Hepatic stellate cell (primary cell): ENCODE results near the gene TRIM50.
"Not testable (repeated sequence)": the region's sequence is repeated elsewhere in the genome, so short reads cannot be mapped to it uniquely, and the experiment has no call there.

Experiments used
- DNase-seq: peaks from one replicate; pipeline ENCODE4 v3.0.0; 2011; ENCODE audit warnings: low spot score

Gene TRIM50

DNA sequence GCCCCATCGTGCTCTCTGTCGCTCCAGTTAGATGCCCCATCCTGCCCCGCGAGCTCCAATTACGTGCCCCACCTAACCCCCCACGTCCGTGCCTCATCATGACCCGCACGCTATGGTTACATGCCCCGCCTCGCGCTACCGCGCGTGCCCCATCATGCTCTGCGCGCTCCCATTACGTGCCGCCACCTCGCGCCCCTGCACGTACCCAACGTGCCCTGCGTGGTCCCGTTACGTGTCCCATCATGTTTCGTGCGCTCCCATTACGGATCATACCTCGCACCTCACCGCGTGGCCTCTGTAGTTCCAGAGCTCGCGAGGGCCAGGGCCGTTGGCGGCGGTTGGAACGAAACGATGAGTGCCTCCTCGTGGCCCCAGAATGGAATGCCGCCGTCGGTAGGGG is at the start of gene TRIM50, which contains the start of gene FKBP6:
Gene TRIM50, minus strand, starts transcription at position 161 of the 400 bp plus-strand sequence. CDS start 3,295 bp downstream, outside the sequence.
Gene FKBP6, plus strand, starts transcription at position 240 of the 400 bp plus-strand sequence. CDS start 268 bp downstream, outside the sequence.
- not testable (repeated sequence) for DNase-seq

DNA sequence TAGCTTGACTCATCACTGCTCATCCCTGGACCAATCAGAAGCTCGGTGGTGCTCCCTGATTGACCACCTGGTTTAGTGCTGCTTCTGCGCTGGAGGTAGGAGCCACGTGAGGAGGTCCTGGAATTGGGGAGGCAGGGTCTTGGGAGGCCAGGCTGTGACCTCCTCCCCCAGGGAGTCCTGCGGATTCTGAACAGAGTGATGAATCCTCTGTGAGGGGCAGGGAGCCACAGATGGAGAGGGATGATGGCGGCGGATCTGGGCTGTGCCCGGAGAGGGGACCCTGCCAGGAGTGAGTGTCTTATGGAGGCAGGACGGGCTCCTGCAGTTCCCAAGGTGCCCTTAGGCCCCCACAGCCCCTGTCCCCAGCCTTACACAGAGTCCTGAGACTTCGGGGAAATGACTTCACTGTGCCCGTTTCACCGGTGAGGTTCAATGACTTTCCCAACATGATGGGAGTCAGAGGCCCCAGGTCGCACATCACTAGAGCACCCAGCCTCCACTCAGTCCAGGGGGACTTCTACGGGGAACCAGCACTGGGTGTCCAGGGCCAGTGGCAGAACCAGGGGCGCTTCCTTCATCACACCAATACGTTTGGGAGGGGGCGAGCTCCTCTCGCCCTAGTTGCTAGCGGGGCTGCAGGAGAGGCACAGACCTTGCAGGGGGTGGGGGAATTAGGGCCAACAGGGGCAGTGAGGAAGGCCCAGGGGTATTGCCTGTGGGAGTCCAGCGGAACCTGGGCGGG is 49.0 kb upstream of the TRIM50 start:
- DNase-seq: no peak

DNA sequence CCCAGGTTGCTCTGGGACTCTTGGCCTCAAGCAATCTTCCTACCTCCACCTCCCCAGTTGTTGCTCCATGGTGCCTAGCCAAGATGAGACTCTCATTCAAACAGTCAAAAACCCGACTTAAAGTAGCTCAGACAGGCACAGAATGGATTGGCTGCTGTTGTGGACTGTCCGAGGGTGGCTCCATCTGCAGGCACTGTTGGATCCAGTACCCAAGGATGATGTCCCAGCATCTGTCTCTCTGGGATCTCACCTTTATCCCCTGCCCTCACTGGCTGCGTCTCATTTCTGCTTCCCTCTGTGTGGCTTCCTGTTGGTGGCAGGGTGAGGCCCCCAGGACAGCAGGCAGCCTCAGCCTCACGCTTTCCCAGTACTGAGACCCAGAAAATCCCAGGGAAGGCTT is 48.4 kb upstream of the TRIM50 start:
- DNase-seq: not testable (repeated sequence)

DNA sequence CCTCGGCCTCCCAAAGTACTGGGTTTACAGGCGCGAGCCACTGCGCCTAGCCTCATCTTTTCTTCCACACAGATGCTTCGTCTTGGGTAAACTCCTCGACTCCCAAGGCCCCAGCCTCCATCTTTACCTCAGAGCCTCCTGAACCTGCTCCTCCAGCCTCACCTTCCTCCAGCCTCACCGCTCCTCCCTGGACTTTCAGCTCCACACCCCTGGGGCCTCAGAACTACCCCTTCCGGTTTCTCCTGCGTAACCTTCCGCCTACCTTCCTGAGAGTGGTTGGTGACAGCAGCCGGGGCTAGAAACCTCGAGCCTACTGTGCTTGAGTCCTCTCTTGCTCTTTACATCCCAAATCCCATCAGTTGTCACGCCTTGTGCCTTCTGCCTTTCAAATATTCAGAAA is 45.9 kb upstream of the TRIM50 start:
- no peak for DNase-seq

DNA sequence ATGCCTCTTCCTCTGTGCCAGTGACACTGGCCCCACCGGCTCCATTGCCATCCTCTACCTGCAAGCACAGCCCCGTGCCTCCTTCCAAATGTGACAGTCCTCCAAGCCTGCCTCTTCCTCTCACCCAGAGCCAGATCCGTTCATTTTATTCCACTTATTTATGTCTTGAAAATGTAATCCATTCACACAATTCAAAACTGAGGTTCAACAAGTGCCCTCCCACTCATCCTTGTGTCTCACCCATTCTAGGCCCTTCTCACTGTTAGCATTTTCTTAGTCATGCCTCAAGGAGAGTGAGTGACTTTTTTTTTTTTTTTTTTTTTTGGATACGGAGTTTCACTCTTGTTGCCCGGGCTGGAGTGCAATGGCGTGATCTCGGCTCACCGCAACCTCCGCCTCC is 41.7 kb upstream of the TRIM50 start:
- DNase-seq: no peak

DNA sequence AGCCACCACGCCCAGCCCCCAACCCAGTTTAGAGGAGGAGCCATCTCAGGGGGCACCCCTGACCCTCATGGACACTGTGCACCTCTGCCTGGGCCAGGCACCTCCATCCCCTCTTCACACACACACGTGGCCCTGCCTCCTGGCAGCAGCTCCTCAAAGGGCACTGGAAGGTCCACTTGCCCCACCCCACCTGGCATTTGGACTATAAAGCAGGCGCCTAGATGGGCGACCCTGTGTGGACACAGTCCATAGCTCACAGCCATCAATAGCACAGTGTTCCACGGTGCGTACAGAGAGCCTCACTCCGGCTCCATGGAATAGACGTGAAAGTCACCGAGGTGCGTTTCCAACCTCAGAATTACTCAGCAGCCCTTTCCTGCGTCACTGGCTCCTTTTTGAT is 41.1 kb upstream of the TRIM50 start:
- no peak for DNase-seq

DNA sequence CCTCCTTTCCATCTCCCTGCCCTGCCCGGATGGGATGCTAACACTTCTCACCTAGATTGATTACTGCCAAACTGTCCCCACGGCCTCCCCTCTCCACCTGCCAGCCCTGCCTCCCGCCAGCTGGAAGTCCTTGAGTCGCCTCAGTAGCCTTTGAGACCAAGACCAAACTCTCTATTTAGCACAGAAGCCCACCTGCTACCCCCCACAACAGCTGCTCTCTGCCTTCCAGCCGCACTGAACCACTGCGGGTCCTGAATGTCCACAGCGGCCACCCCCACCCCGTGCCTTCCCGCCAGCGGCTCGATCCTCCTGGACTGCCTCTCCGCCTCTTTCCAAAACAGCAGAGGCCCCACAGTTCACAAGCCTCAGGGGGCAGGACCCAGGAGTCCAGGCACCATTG is 39.1 kb upstream of the TRIM50 start:
- no peak for DNase-seq

DNA sequence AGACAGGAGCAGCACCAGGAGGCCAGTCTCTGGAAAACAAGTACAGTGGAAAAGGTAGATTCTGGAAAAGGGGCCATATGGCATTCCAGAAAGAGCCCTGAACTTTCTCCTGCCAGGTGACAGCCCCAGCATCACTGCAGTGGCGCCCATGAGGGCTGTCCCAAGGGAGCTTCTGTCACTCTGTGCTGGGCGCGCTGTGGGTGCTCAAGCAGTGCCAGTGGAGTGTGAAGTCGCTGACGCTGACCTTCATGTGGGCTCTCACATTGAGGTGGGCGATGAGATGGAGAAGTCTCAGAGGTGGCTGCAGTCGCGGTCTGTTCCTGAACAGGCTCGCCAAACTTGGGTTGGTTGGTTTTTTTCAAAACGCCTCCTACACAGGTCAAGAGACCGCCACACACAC is 38.2 kb upstream of the TRIM50 start:
- no peak for DNase-seq

DNA sequence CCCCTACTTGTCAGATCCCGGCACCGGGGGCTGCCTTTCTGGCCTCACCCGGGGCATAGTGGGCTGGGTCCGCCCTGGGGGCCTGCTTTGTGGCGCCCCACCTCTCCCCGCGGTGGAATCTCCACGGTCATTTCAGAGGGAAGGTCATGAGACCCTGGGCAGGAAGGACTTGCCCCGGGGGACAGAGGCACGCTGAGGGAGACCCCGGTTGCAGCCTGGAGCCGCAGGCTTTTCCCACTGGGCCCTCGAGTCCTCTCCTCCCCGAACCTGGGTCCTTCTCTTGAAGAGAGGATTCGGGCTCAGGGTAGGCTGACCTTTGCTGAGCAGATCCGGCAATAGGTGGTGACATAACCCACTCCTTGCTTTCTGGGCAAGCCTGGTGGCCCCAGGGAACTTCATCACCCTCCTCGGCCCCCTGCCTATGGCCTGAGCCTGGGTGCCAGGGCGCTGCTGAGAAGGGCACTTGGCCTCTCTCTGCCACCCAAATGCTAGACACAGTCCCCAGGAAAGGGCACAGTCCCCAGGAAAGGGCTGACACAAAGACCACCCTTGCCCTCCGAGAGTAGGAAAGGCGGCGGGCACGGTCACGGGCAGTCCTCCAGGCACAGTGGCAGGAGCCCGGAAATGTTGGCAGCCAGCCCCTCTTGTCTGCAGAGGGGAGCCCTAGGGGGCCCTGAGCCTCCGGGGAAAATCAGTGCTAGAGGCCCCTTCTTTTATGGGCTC is 36.3 kb upstream of the TRIM50 start:
- DNase-seq: no peak

DNA sequence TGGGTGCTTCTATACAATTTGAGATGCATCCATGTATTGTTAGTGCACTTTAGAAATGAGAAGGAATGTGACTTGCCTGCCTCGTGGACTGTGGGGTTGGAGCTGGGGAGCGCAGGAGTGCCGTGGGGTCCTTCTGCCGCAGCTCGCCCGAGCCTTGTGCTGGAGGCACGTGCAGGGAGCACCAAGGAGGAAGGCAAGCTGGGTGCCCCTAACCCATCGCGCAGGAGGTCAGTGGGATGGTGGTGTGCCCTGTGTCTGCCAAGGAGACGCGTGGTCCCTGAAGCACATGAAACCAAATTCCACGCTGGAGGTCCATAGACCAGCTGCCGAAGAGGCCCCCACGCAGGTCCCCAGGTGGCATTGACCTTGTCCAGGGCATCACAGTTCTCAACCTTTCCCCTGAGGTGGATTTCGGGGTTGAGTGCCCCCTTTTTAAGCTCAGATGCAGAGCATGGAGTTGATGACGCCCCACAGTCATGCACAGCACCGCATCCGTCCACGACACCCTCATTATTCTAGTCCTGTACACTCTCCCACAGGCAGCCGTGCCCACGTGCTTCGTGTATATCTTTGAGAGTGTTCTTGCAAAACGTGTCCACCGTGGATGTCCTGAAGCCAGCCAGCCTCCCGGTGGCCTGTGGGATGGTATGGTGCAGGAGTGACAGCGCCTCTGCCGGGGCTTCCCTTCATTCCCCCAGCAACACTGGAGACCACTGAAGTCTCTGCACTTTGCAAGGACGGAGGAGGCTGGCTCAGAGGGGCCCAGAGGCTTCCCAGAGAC is 35.5 kb upstream of the TRIM50 start:
- no peak for DNase-seq

DNA sequence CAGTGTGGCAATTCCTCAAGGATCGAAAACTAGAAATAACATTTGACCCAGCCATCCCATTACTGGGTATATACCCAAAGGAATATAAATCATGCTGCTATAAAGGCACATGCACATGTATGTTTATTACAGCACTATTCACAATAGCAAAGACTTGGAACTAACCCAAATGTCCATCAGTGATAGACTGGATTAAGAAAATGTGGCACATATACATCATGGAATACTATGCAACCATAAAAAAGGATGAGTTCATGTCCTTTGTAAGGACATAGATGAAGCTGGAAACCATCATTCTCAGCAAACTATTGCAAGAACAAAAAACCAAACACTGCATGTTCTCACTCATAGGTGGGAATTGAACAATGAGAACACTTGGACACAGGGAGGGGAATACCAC is 32.7 kb upstream of the TRIM50 start:
- DNase-seq: not testable (repeated sequence)

DNA sequence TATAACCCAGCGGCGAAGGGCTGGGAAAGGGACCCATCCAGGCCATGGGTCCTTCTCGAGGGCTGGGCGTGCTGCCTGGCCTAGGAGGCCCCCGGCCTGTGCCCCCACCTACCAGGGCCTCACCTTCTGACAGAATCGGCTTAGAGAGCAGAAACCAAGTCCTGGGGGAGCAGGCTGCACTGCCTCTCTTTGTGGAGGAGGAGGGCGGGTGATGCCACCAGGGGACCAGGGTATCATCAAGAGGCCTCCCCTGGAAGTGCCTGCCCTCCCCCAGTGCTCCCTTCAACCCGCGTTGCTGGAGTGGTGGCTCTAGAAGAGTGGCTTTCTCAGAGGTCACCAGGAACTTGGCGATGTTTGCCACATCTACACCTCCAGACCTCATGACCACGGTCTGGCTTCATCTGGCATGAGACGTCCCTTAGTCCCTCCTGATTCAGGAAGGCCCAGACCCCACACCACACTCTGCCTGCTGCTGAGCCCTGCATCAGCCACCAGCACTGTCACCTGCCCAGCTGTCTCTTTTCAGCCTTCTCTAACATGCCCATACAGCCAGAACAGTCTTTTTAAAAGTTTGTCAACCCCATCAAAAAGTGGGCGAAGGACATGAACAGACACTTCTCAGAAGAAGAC is 32.0 kb upstream of the TRIM50 start:
- no peak for DNase-seq

DNA sequence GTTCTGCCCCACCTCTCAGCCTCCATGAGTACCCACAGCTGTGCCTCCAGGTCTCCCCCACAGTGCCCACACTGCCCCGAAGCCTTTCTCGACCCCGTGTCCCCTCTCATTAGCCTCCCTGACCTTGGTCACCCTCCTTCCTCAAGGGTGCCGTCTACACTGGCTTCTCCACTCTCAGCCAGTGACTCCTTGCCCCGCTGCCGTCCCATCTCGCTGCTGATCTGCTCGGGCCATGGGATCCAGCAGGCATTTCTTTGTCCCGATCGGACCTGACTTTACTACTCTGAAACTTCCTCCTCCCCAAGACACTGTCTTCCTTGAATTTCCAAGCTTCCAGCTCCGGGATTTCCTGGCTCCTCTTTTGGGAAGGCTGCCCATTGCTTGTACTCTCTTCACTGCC is 31.4 kb upstream of the TRIM50 start:
- no peak for DNase-seq

DNA sequence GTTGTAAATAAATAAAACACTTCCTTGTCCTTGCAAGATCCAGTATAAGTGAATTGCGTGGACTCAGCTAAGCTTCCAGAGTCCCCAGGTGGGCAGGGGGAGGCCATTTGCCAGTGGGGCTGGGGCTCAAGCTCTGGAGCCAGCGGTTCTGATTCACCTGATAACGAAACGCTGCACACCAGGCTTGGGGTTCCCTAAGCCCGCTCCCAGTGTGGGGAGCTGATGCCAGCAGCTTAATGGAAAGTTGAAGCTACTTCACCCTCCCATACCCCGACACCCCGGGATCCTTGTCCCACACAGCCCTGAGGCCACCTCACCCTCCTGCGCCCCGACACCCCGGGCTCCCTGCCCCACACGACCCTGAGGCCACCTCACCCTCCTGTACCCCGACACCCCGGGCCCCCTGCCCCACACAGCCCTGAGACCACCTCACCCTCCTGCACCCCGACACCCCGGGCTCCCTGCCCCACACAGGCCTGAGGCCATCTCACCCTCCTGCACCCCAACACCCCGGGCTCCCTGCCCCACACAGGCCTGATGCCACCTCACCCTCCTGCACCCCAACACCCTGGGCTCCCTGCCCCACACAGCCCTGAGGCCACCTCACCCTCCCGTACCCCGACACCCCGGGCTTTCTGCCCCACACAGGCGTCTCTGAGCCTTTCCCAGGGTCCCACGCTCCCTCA is 30.9 kb upstream of the TRIM50 start:
- no peak for DNase-seq

DNA sequence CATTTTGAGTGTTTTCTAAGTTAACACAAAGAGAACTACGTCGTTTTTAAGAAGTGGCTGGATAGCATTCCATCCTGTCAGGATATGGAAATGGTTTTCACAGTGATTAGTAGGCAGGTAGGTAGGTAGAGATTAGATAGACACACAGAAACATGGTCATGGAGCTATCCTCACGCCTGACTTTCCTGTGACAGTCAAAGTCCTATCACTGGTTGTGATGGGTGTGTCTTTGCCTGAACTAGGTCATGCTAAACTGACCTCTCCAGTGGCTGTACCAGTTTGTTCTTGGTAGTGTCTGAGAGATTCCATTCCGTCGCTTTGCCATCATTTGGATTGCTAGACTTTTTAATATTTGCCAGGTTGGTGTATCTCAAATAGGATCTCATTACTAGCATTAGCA is 28.3 kb upstream of the TRIM50 start:
- DNase-seq: no peak

DNA sequence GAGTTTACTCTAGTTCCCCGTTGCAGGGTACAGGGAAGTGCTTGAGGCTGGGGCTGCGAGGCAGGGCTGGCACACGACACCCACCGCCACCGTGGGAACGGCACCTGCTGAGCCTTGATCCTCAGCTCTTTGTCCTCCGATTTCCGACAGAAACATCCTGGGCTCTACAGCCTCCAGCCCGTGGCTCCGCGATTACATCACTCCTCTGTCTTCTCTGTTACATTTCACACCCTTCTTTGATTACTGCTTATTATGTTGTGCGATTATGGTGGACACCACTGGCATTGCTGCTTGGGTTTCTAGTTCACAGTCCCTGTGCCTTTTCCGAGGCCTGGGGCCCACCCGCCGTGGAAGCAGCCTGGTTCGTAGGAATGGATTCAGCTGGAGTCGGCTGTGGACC is 26.9 kb upstream of the TRIM50 start:
- no peak for DNase-seq

DNA sequence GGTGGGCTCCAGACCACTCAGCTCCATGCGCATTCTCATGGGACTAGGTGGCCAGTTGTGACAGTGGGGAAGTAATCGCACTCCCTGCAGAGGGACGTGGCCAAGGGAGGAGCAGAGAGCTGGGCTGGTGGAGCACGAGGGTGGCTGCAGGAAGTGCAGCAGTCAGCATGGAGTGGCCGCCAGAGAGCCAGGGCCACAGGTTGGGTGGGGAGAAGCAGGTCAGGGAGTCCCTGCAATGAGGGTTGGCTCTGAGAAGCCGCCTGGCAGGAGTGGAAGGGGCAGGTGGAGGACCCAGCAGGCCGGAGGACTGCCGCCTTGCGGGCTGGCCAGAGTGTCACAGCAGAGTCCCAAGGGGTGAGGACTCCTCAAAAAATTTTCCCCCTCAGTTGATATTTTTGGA is 26.3 kb upstream of the TRIM50 start:
- no peak for DNase-seq

DNA sequence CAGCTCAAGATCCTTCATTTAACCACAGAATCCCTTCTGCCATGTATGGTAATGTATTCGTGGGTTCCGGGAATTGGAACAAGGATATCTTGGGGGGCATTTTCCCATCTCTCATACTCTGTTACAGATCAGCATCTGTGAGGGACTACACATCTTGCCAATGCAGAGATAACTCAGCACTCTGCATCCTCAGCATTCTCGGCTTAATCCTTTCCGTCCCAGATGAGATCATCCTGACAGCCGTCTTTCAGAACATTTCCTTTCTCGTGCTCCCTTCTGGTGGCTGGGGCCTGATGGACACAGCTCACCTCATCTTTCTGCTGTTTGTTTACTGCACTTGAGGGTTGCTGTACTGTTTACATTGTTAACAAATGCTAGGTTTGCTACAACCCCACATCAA is 25.4 kb upstream of the TRIM50 start:
- DNase-seq: no peak

DNA sequence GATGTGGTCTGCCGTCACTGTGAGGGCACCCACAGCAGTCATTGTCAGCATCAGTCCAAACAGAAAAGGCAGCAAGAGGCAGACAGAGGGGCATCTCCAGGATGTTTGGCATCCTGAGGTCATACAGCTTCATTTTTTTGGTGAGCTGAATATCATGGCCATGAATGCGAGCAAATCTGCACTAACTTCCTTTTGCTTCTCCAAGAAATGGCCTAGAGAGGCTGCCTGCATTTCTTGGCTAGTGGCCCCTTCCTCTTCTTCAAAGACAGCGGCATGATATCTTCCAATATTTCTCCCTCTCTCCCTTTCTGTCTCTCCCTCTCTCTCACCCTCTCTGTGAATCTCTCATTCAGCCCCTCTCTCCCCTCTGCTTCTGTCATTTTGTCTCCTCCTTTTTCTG is 24.9 kb upstream of the TRIM50 start:
- no peak for DNase-seq

DNA sequence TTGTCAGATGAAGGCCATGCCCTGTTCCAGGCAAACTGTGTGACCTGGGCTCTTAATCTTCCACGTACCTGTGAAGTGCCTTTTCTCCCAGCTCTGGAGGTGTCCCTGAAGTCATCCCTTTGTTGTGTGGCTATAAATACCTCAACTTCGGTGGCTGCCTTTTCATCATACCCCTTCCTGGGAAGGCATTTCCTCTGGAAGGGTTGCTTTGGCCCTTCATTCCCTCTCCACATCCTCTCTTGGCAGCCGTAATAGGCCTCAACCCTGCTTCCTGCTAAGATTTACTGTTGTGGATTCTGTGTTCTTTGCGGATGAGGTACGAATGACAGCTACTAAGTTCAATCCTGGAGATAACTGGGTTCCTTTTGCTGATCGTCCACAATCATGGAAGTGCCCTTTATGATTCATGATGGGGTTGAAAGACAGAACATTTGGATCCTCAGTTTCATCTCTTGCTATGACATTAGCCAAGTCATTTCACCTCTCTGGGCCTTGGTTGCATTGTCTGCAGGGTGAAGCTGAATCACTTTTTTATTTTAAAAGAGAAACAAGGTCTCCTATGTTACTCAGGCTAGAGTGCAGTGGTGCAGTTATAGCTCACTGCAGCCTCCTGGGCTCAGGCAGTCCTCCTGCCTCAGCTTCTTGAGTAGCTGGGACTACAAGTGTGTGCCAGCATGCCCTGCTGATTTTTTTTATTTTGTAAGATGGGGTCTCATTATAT is 23.7 kb upstream of the TRIM50 start:
- DNase-seq: no peak
